MCF 10A (cell line): ENCODE measurements around the gene MED1. TPM values are rescaled to one million over a fixed set of nuclear protein-coding genes. Genes with fewer than 3 reads are reported as not detected.

Experiments used
- BruUV-seq: library from RNA; stranded (reverse); fragments of 400-500 nt; replicated peaks from 2 replicates; lab custom pipeline; 2021; lab: Mats Ljungman, UMichigan
- CTCF ChIA-PET: fragments of 300-600 bp; sonication (Branson Sonifier 250); formaldehyde crosslinking; extraction: SDS; loops from one replicate; lab custom pipeline; 2021; ENCODE audit warnings: antibody characterized with exemption, inconsistent platforms; lab: Yijun Ruan, JAX
- POLR2A ChIA-PET: fragments of 300-600, 350-650 bp; sonication (Branson Sonifier 250); formaldehyde crosslinking; extraction: SDS; loops from one replicate; lab custom pipeline; 2020; ENCODE audit warnings: antibody characterized with exemption, inconsistent platforms; lab: Yijun Ruan, JAX
- DNase-seq: peaks from one replicate; pipeline ENCODE4 v3.0.0-alpha.2; 2018; ENCODE audit not compliant: unreplicated experiment
- H3K27ac Mint-ChIP-seq: one replicate; pipeline ENCODE4 v1.8.0; 2022; ENCODE audit warnings: mild to moderate bottlenecking, low read depth, mixed read lengths; ENCODE audit not compliant: unreplicated experiment
- H3K27me3 Mint-ChIP-seq: one replicate; pipeline ENCODE4 v1.8.0; 2022; ENCODE audit warnings: mixed read lengths; ENCODE audit not compliant: insufficient read depth, unreplicated experiment
- H3K36me3 Mint-ChIP-seq: one replicate; pipeline ENCODE4 v1.8.0; 2022; ENCODE audit warnings: mild to moderate bottlenecking, moderate library complexity, mixed read lengths; ENCODE audit not compliant: insufficient read depth, unreplicated experiment
- H3K4me1 Mint-ChIP-seq: one replicate; pipeline ENCODE4 v1.8.0; 2022; ENCODE audit warnings: mixed read lengths; ENCODE audit not compliant: insufficient read depth, unreplicated experiment
- H3K4me3 Mint-ChIP-seq: one replicate; pipeline ENCODE4 v1.8.0; 2022; ENCODE audit warnings: mild to moderate bottlenecking, moderate library complexity, mixed read lengths; ENCODE audit not compliant: unreplicated experiment
- H3K9me3 Mint-ChIP-seq: one replicate; pipeline ENCODE4 v1.8.0; 2022; ENCODE audit warnings: mixed read lengths; ENCODE audit not compliant: unreplicated experiment
- CTCF ChIP-seq: fragments of 200-600 bp; IDR thresholded peaks from one replicate; pipeline ENCODE4 v1.8.0; 2022; ENCODE audit warnings: antibody characterized with exemption, mild to moderate bottlenecking; ENCODE audit not compliant: unreplicated experiment
- intact Hi-C: fragments of 100-400 bp; cut with micrococcal nuclease; formaldehyde crosslinking; loops from 2 replicates; pipeline ENCODE4 v1.14.1; 2022
- total RNA-seq: library from RNA; stranded (reverse); gene quantifications from 2 replicates; pipeline ENCODE4 v1.2.3, GENCODE V29; 2022

MED1 gene
- total RNA-seq, 1 experiment from 2014 or later = 59.0 TPM

- ChIA-PET CTCF (interaction anchor here (0.7 kb wide), 1 partner anchor 252 kb away, joined by 3 read pairs; no protein-coding TSS in a partner anchor), POLR2A (interaction anchor here (0.6 to 6.3 kb wide), 10 partner anchors 13 to 250 kb away, joined by 3 to 43 read pairs (median 10); partner anchors contain the start of genes CDK12, MED1 and RPL19)
- BruUV-seq = no TSS peak
- peak; percentile 97 for DNase-seq
- intact Hi-C loops = loop anchor here (5.0 kb wide), 1 partner anchor 195 kb away; no protein-coding TSS in a partner anchor
- no peak for TF ChIP-seq CTCF
- H3K4me1 Mint-ChIP-seq = peaks cover 26% of the 10 kb centered on the region
- peak overlapping the region; percentile 87 for H3K4me3 Mint-ChIP-seq
- H3K36me3 Mint-ChIP-seq = peaks cover 15% of the 10 kb centered on the region
- H3K27ac Mint-ChIP-seq = peak overlapping the region; percentile 93
- H3K9me3 Mint-ChIP-seq = no peaks in the 10 kb centered on the region
- no peaks in the 10 kb centered on the region for H3K27me3 Mint-ChIP-seq
These were observed 48.7 kb downstream of the MED1 start for GRCh38 chr17:39402244-39402889.

GRCh38 chr17:39401412-39402243 is 49.4 kb downstream of the MED1 start, which contains the start of gene FBXL20:
TSS of gene FBXL20 (minus strand) at chr17:39401626. CDS start at chr17:39401402, 224 bp downstream.
- no peak for TF ChIP-seq CTCF
- peak; percentile 92 for DNase-seq

GRCh38 chr17:39400547-39401411 is 50.3 kb downstream of the MED1 start:
- Mint-ChIP-seq H3K4me1 (peaks cover 21% of the 10 kb centered on the region), H3K9me3 (no peaks in the 10 kb centered on the region), H3K4me3 (peak overlapping the region; percentile 87), H3K27ac (peak overlapping the region; percentile 93), H3K27me3 (no peaks in the 10 kb centered on the region), H3K36me3 (peaks cover 13% of the 10 kb centered on the region)
- CTCF ChIA-PET = interaction anchor here (0.5 to 2.0 kb wide), 3 partner anchors 156 to 281 kb away, joined by 3 to 7 read pairs (median 3); no protein-coding TSS in a partner anchor
- BruUV-seq = no TSS peak
- POLR2A ChIA-PET = interaction anchor here (0.6 to 6.3 kb wide), 28 partner anchors 9 to 698 kb away, joined by 3 to 66 read pairs (median 4); partner anchors contain the start of genes CDK12, MED1 and RPL19
- DNase-seq = peak; percentile 16
- intact Hi-C loops = loop anchor here (5.0 kb wide), 1 partner anchor 193 kb away; no protein-coding TSS in a partner anchor
- no peak for TF ChIP-seq CTCF

More at GRCh38 chr17:39401412-39402243, 49.4 kb downstream of the MED1 start, which contains the start of gene FBXL20:
- no peaks in the 10 kb centered on the region for H3K27me3 Mint-ChIP-seq
- POLR2A ChIA-PET = interaction anchor here (0.6 to 6.3 kb wide), 20 partner anchors 8 to 699 kb away, joined by 3 to 66 read pairs (median 4); partner anchors contain the start of genes CDK12, MED1 and RPL19
- CTCF ChIA-PET = interaction anchor here (2.0 kb wide), 1 partner anchor 157 kb away, joined by 7 read pairs; no protein-coding TSS in a partner anchor
- H3K4me1 Mint-ChIP-seq = peaks cover 22% of the 10 kb centered on the region
- no peaks in the 10 kb centered on the region for H3K9me3 Mint-ChIP-seq
- H3K4me3 Mint-ChIP-seq = peak within 1 kb of the TSS; percentile 87
- peaks cover 13% of the 10 kb centered on the region for H3K36me3 Mint-ChIP-seq
- intact Hi-C loops = loop anchor here (5.0 kb wide), 1 partner anchor 194 kb away; no protein-coding TSS in a partner anchor
- H3K27ac Mint-ChIP-seq = peak within 1 kb of the TSS; percentile 93
- BruUV-seq = no TSS peak
